Spleen (tissue), 11 donors: ENCODE results near the gene PRKCB. TPM values are rescaled to one million over a fixed set of nuclear protein-coding genes. Genes with fewer than 3 reads are reported as not detected.

Experiments used
- DNase-seq: peaks from one replicate; pipeline ENCODE4 v3.0.0-alpha.2; 2020
- H3K27ac ChIP-seq, 8 donors: fragments of 200-600 bp; sonication (generic) in 7 of 8; 1 replicate in 4 of 8; 2 replicates in 4 of 8; pipeline versions ENCODE4 v1.5.0 to v1.8.0; 2016 to 2021; ENCODE audit warnings: inconsistent platforms in 4 of 8, mild to moderate bottlenecking in 4 of 8, moderate library complexity in 1 of 8
- H3K27me3 ChIP-seq, 7 donors: fragments of 200-600 bp; sonication (generic) in 6 of 7; replicated peaks in 1 of 7; 1 replicate in 4 of 7; 2 replicates in 3 of 7; pipeline versions ENCODE4 v1.5.0 to v1.8.0; 2016 to 2021; ENCODE audit warnings: inconsistent platforms in 3 of 7, mild to moderate bottlenecking in 1 of 7
- H3K36me3 ChIP-seq, 6 donors: fragments of 200-600 bp; sonication (generic) in 5 of 6; 1 replicate in 4 of 6; 2 replicates in 2 of 6; pipeline versions ENCODE4 v1.5.0 to v1.8.0; 2016 to 2021; ENCODE audit warnings: inconsistent platforms in 2 of 6
- H3K4me1 ChIP-seq, 6 donors: fragments of 200-600 bp; sonication (generic) in 5 of 6; 1 replicate in 3 of 6; 2 replicates in 3 of 6; pipeline versions ENCODE4 v1.5.0 to v1.8.0; 2016 to 2021; ENCODE audit warnings: inconsistent platforms in 3 of 6
- H3K4me3 ChIP-seq, 8 donors: fragments of 200-600 bp; sonication (generic) in 7 of 8; 1 replicate in 4 of 8; 2 replicates in 4 of 8; pipeline versions ENCODE4 v1.5.0 to v1.8.0; 2016 to 2021; ENCODE audit warnings: inconsistent platforms in 4 of 8, mild to moderate bottlenecking in 4 of 8, moderate library complexity in 2 of 8
- H3K9me3 ChIP-seq, 8 donors: fragments of 200-600 bp; sonication (generic) in 7 of 8; 1 replicate in 4 of 8; 2 replicates in 4 of 8; pipeline versions ENCODE4 v1.5.0 to v1.8.0; 2016 to 2021; ENCODE audit warnings: inconsistent platforms in 4 of 8
- CTCF ChIP-seq, 11 experiments: fragments of 200-600 bp in 7 of 11; fragments of 450-650 bp in 4 of 11; sonication (generic) in 4 of 11; IDR thresholded peaks in 8 of 11; conservative IDR thresholded peaks in 3 of 11; 1 replicate in 7 of 11; 2 replicates in 4 of 11; pipeline versions ENCODE4 v1.4.0 to v1.8.0; 2016 to 2021; ENCODE audit warnings: antibody characterized with exemption in 11 of 11, inconsistent platforms in 4 of 11, mild to moderate bottlenecking in 1 of 11
- POLR2A ChIP-seq, 3 donors: fragments of 450-650 bp; IDR thresholded peaks; one replicate each; pipeline ENCODE4 v1.5.1; 2017; ENCODE audit warnings: antibody characterized with exemption in 3 of 3, mild to moderate bottlenecking in 1 of 3
- POLR2AphosphoS5 ChIP-seq, 3 donors: sonication (generic); formaldehyde crosslinking; IDR thresholded peaks; one replicate each; pipeline ENCODE4 v1.5.1; 2017; ENCODE audit warnings: antibody characterized with exemption in 3 of 3
- WGBS, 5 donors: extraction: QIAGEN DNeasy Blood & Tissue Kit in 3 of 5; methylation state at CpG; one replicate each; pipeline versions ENCODE4 v1.1.5 to v1.1.7; 2013 to 2018; 5-methylcytosine and 5-hydroxymethylcytosine counted together
- intact Hi-C: fragments of 100-400 bp; cut with DNase I; formaldehyde crosslinking; loops from one replicate; pipeline ENCODE4 v1.15.0; 2023; ENCODE audit warnings: low total_unique reads
- polyA plus RNA-seq, 3 donors: library from polyadenylated mRNA; stranded (reverse); fragments of 200-250 nt; gene quantifications; one replicate each; pipeline ENCODE4 v1.2.1, GENCODE V29; 2013
- total RNA-seq, 7 donors: library from RNA; depleted of rRNA in 3 of 7; stranded (reverse); fragments of >200 nt in 3 of 7; fragmentation: NEBNext Ultra II Directional in 4 of 7; extraction: Animal tissue kit (Norgen Biotek cat#: 25700) in 4 of 7; gene quantifications; one replicate each; pipeline versions ENCODE4 v1.1.0 to v1.2.1, GENCODE V29; 2016 to 2021
- donor health status: healthy with polysubstance abuse.
- donor health status: DM: no; HTN: no; CAD: no; lungs with moderate emphysema.
- donor health status: DM: no; HTN: no; CAD: no.
- donor health status: Bipolar disorder and iron deficiency.
- donor health status: healthy.
- donor health status: DM: no; HTN: no; CAD: no.
- donor health status: DM: yes; HTN: yes; CAD: no.

Gene PRKCB
- total and polyA plus RNA-seq, 10 donors: 33.8 to 284 (median 182) TPM

- H3K4me1 ChIP-seq: peaks cover 15 to 94% (median 75%) of the 10 kb centered on the region in 6 donors
- no peaks in the 10 kb centered on the region for H3K9me3 ChIP-seq
- intact Hi-C loops: no loop called here
- H3K27me3 ChIP-seq: no peaks in the 10 kb centered on the region
- H3K27ac ChIP-seq: peak overlapping the region in 4 of 8 donors; percentile 2 to 74 (median 24)
- H3K4me3 ChIP-seq: no peak overlapping the region
- no peak for TF ChIP-seq CTCF (IDR thresholded peaks at IDR 0.05 in 8 of 11, conservative IDR thresholded peaks at IDR 0.05 in 3 of 11)
- peaks cover 0 to 8% (median 0%) of the 10 kb centered on the region in 6 donors for H3K36me3 ChIP-seq
- WGBS, 5 donors: 39 to 52% (median 50%) methylated on average over 6 of the region's 6 CpGs
- no peak for DNase-seq
Measured at GRCh38 chr16:23876256-23876896, 40.6 kb downstream of the PRKCB start.

GRCh38 chr16:23877107-23878070 is 41.6 kb downstream of the PRKCB start:
- Histone ChIP-seq H3K27me3 (no peaks in the 10 kb centered on the region), H3K36me3 (peaks cover 0 to 7% (median 0%) of the 10 kb centered on the region in 6 donors), H3K9me3 (no peaks in the 10 kb centered on the region), H3K4me3 (no peak overlapping the region), H3K27ac (peak overlapping the region in 4 of 8 donors; percentile 17 to 74 (median 70)), H3K4me1 (peaks cover 17 to 94% (median 74%) of the 10 kb centered on the region in 6 donors)
- TF ChIP-seq POLR2AphosphoS5 (IDR thresholded peaks at IDR 0.05) (no peak), CTCF (IDR thresholded peaks at IDR 0.05 in 8 of 11, conservative IDR thresholded peaks at IDR 0.05 in 3 of 11) (peak in 5 of 11 experiments; percentile 21 to 55 (median 27))
- DNase-seq: no peak
- intact Hi-C loops: no loop called here
- 75 to 86% (median 79%) methylated on average over 9 of the region's 9 CpGs for WGBS, 5 donors

- Histone ChIP-seq H3K9me3 (no peaks in the 10 kb centered on the region), H3K4me1 (peaks cover 17 to 96% (median 70%) of the 10 kb centered on the region in 6 donors), H3K36me3 (peaks cover 0 to 14% (median 4%) of the 10 kb centered on the region in 6 donors), H3K27me3 (no peaks in the 10 kb centered on the region), H3K27ac (peak overlapping the region in 4 of 8 donors; percentile 57 to 74 (median 70)), H3K4me3 (no peak overlapping the region)
- no peak for DNase-seq
- intact Hi-C loops: no loop called here
- no peak for TF ChIP-seq POLR2A (IDR thresholded peaks at IDR 0.05)
- no peak for TF ChIP-seq CTCF (IDR thresholded peaks at IDR 0.05 in 8 of 11, conservative IDR thresholded peaks at IDR 0.05 in 3 of 11)
- TF ChIP-seq POLR2AphosphoS5 (IDR thresholded peaks at IDR 0.05): no peak
- 91 to 94% (median 93%) methylated on average over 9 of the region's 9 CpGs for WGBS, 5 donors
Measured at GRCh38 chr16:23879735-23880373, 44.1 kb downstream of the PRKCB start.
